Activated CD8-positive, alpha-beta memory T cell treated with anti-CD3 and anti-CD28 coated beads for 48 hours (primary cell): ENCODE measurements around the gene ATP9A.

Source experiments
- DNase-seq, 3 experiments: peaks; one replicate each; pipeline ENCODE4 v3.0.0-alpha.2; 2020; ENCODE audit warnings: low read depth in 2 of 3, low spot score in 2 of 3

Gene ATP9A

DNA sequence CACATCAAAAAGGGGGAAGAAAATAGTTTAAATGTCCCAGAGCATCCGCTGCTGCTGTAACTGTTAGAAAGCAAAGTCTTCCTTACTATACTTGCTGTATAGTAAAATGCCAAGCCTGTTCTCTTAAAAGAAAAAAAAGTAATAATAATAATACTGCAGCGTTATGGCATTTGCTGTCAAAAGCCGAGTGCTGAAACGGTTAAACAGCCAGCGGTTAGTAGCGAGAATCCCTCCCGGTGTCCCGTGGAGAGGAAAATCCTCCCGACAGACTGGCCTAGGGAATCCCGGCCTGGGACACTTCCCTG, 206.2 kb downstream of the ATP9A start:
- DNase-seq: no peak

- DNase-seq: no peak
Measured at GRCh38 chr20:51560550-51561307, 207.5 kb downstream of the ATP9A start.

DNA sequence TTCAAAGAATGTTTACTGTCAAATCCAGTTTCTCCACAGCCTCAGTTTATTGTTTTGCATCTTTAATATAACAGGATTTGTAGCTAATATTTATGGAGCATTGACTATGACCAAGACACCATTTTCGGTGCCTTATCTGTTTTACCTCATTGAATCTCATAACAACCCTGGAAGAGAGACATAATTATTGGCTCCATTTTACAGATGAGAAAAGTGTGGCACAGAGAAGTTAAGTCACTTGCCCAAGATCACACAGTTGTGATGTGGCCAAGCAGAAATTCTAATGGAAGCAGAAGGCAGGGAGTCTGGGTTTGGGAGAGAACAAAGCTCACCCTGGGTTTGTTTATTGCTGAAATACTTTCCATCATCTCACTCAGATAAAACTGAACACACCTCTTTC, 208.1 kb downstream of the ATP9A start:
- DNase-seq: no peak

DNA sequence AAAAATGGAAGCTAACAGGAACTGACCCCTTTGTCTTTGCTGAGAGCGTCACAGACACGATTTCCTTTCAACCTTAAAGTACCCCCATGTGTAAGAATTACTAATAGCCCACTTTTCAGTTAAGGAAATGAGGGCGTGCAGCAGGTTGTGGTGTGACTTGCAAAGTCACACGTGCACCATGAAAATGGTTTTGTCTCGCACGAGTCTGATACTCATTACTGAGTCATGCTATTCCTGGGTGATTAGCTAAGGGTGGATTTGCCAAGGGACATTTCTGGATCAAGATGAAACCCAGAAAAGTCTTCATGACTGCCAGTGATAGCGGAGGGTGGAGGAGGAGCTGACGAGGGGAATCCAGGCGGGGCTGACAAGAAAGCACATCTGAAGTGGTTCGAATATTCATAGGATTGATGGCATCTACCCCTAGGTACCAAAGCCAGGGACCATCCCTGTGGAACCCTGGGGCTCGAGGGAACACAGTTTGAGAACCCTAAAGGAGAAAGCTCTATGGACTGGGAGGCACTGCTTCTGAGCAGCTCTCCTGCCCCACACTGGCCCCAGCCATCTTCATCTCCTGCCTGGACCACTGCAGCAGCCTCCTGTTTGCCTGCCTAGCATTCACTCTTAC, 213.5 kb downstream of the ATP9A start:
- DNase-seq: no peak

DNA sequence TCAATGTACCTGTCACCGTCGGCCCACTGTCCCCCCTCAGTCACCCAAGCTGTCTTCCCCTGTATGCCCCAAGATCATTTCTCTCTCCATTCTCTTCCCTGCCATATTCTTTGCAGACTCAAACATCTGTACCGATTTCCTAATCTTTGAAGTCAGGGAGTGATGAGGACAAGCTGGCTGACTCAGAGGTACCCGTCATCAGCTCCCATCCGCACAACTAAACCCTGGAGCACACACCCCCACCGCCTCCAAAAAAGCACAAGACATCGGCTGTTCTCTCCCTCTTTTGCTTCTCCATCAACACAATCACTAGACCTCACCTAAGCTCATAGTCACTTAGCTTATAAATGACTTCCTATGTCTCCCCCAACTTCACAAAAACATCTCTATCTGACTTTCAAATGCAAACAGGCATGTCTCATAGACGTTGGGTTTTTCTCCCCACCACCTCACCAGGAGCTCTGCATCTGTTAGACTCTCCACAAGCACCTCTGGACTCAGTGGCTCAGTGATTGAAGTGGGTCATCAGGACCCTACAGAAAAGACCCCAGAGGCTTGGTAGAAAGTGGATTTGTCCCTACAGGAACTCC, 214.2 kb downstream of the ATP9A start:
- no peak for DNase-seq

- DNase-seq: no peak
Measured at GRCh38 chr20:51551186-51551585, 217.0 kb downstream of the ATP9A start.

DNA sequence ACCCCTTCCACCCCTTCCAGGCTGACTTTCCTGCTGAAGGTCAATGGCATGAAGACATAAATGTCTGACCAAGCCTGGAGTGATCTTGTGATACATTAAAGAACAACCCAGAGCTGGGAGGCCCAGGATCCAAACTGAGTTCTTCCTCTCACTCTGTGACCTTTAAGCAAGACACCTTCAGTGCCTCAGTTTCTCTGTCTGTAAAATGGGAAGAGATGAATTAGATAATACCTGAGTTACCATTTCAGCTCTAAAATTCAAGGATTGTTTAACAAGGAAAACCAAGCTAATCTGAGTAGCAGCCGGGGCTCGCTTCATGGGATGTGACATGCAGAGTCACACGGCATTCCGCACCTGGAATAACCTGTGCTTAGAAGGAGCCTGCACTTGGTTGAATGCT, 218.7 kb downstream of the ATP9A start:
- DNase-seq: no peak

DNA sequence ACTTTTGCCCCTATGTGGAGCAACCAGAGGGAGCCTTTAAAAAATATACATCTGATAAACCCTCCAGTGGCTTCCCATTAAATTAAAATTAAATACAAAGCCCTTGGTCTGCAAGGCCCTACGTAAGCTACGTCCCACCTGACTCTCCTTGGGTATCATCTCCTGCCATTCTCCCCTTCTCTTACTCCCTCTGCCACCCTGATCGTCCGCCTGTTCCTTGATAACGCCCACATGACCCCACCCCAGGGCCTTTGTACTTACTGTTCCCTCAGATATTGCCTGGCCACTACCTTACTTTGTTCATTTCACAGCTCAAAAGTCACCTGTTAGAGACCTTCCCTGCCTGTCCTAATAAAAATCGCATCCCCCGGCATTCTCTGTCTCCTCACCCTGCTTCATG, 220.2 kb downstream of the ATP9A start:
- no peak for DNase-seq
